K562 (cell line): ENCODE data around the gene CHD5. TPM values are rescaled to one million over a fixed set of nuclear protein-coding genes. Genes with fewer than 3 reads are reported as not detected.

Source experiments
- ARID2 ChIP-seq: fragments of 450-650 bp; IDR thresholded peaks from 2 replicates; pipeline ENCODE4 v1.6.1; 2017; ENCODE audit warnings: antibody characterized with exemption, mild to moderate bottlenecking
- CHD4 ChIP-seq: fragments of 200-600 bp; sonication (generic); IDR thresholded peaks from 3 replicates; pipeline ENCODE4 v1.6.1; 2012; ENCODE audit warnings: low read depth, mild to moderate bottlenecking, mixed read lengths, low read length, inconsistent platforms; ENCODE audit not compliant: insufficient read depth, insufficient replicate concordance, poor library complexity, severe bottlenecking
- DACH1 ChIP-seq: fragments of 450-650 bp; IDR thresholded peaks from 2 replicates; pipeline ENCODE4 v1.6.1; 2018; ENCODE audit not compliant: partially characterized antibody
- ETV5 ChIP-seq: sonication (generic); formaldehyde crosslinking; IDR thresholded peaks from 2 replicates; pipeline ENCODE4 v1.4.0; 2020; ENCODE audit warnings: low read depth, mild to moderate bottlenecking, missing genetic modification reagents
- GABPB1 ChIP-seq: sonication (generic); formaldehyde crosslinking; IDR thresholded peaks from 2 replicates; pipeline ENCODE4 v1.8.0; 2022; ENCODE audit warnings: mild to moderate bottlenecking, missing genetic modification reagents
- ILK ChIP-seq: fragments of 450-650 bp; IDR thresholded peaks from 2 replicates; pipeline ENCODE4 v1.6.1; 2016; ENCODE audit warnings: missing genetic modification characterization, low read depth, mild to moderate bottlenecking, missing compliant biosample characterization, moderate library complexity, borderline replicate concordance
- LARP7 ChIP-seq: fragments of 450-650 bp; IDR thresholded peaks from 2 replicates; pipeline ENCODE4 v1.6.1; 2016
- RBFOX2 ChIP-seq: fragments of 200-400 bp; formaldehyde crosslinking; IDR thresholded peaks from 2 replicates; pipeline ENCODE4 v1.6.1; 2017; ENCODE audit warnings: low read depth, mild to moderate bottlenecking, low read length, moderate library complexity
- RBM25 ChIP-seq: fragments of 200-400 bp; formaldehyde crosslinking; IDR thresholded peaks from 2 replicates; pipeline ENCODE4 v1.6.1; 2018; ENCODE audit warnings: low read length, low read depth, moderate library complexity; ENCODE audit not compliant: severe bottlenecking
- RBM34 ChIP-seq: fragments of 200-400 bp; formaldehyde crosslinking; IDR thresholded peaks from 2 replicates; pipeline ENCODE4 v1.6.1; 2018; ENCODE audit warnings: low read length, borderline replicate concordance; ENCODE audit not compliant: insufficient read depth
- STAG1 ChIP-seq: sonication (generic); formaldehyde crosslinking; IDR thresholded peaks from 2 replicates; pipeline ENCODE4 v1.5.0; 2020; ENCODE audit warnings: missing genetic modification reagents, borderline replicate concordance
- TEAD2 ChIP-seq: fragments of 450-650 bp; IDR thresholded peaks from 2 replicates; pipeline ENCODE4 v1.6.1; 2016; ENCODE audit warnings: missing genetic modification characterization, control low read depth, missing compliant biosample characterization
- U2AF1 ChIP-seq: fragments of 200-400 bp; formaldehyde crosslinking; optimal IDR thresholded peaks from 2 replicates; pipeline ENCODE3; 2017; ENCODE audit warnings: mild to moderate bottlenecking, low read depth, low read length, moderate library complexity
- ZKSCAN3 ChIP-seq: fragments of 250-450 bp; sonication (Bioruptor Pico); IDR thresholded peaks from 2 replicates; pipeline ENCODE4 v1.4.0; 2020
- polyA plus RNA-seq, 8 experiments: library from polyadenylated mRNA; depleted of rRNA in 4 of 8; stranded (reverse) in 5 of 8; unstranded in 3 of 8; fragments of >200 nt; fragmentation: Nextera tagmentation in 2 of 8; fragmentation: Illumina TruSeq in 1 of 8; extraction: Ambion mirVana in 2 of 8; extraction: Trizol in 1 of 8; gene quantifications; 2 replicates each; pipeline versions ENCODE4 v1.2.1 to v1.2.3, GENCODE V29; 2011 to 2014; ENCODE audit warnings: inconsistent platforms in 1 of 8, missing spikeins in 1 of 8
- total RNA-seq, 7 experiments: library from RNA; depleted of rRNA in 6 of 7; stranded (reverse); fragments of >200 nt in 6 of 7; fragmentation: Illumina TruSeq in 2 of 7; extraction: Trizol in 2 of 7; gene quantifications; 2 replicates each; pipeline versions ENCODE4 v1.2.1 to v1.2.3, GENCODE V29; 2011 to 2021; ENCODE audit warnings: low replicate concordance in 1 of 7
- TF ChIP-seq, protein P1 (sequence below): fragments of 450-650 bp; IDR thresholded peaks from 2 replicates; pipeline ENCODE4 v1.6.1; 2017; ENCODE audit warnings: antibody characterized with exemption
- TF ChIP-seq, protein P2 (sequence below): sonication (generic); formaldehyde crosslinking; IDR thresholded peaks from 2 replicates; pipeline ENCODE4 v1.8.0; 2022; ENCODE audit warnings: missing genetic modification reagents, mild to moderate bottlenecking, borderline replicate concordance
- TF ChIP-seq, protein P3 (sequence below): IDR thresholded peaks from 2 replicates; pipeline ENCODE4 v1.6.1; 2012; ENCODE audit warnings: low read depth, low read length, improper control_type of control experiment, borderline replicate concordance
- TF ChIP-seq, protein P4 (sequence below): sonication (generic); formaldehyde crosslinking; IDR thresholded peaks from 2 replicates; pipeline ENCODE4 v1.9.0; 2022; ENCODE audit warnings: mild to moderate bottlenecking, missing genetic modification reagents

CHD5 gene
- total and polyA plus RNA-seq, 9 of the 15 experiments (the other 6 are each of a cell fraction or from before 2014, with no cell fraction given) = 0.03 to 0.52 (median 0.11) TPM; not detected in 2

DNA sequence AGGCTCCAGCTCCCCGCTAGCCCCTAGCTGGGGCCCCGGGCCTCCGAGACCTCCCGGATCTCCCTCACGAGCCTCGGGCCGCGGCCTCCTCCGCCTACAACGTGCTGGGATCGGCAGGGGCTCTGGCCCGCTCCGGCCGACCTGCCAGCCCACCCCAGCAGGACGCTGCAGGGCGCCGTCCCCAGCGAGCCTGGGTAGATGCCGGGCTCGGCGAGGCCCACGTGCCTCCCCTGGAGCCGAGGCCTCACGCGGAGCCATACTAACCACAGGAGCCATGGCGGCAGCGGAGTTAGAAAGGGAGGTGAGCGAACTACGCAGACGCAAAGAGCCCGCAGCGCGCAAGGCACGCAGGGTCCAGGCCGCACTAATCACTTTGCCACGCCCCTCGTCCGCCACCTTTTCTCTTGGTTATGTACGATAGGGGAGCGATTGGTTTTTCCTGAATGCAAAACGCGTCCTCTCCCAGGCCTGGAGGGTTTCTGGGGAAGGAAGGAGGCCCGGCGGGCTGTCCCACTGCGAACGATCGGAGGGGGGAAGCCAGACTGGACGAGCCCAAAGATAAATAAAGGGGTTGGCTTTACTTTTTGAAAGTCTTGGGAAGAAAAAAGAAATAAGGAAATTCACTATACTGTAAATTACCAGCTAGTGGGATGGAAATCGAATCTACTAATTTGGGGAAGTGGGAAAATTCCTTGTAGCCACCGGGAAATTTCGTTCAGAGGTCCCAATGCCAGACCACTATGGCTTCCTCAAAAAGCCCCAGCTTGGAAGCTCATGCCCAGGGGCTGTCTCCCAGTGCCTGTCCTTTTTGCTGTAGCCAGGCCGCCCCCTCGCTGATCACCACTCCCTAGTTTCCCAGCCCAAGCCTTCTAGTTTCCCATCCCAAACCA is 19.4 kb upstream of the CHD5 start, which contains the start of gene RPL22 (continued):
- TF ChIP-seq, protein P1, sequence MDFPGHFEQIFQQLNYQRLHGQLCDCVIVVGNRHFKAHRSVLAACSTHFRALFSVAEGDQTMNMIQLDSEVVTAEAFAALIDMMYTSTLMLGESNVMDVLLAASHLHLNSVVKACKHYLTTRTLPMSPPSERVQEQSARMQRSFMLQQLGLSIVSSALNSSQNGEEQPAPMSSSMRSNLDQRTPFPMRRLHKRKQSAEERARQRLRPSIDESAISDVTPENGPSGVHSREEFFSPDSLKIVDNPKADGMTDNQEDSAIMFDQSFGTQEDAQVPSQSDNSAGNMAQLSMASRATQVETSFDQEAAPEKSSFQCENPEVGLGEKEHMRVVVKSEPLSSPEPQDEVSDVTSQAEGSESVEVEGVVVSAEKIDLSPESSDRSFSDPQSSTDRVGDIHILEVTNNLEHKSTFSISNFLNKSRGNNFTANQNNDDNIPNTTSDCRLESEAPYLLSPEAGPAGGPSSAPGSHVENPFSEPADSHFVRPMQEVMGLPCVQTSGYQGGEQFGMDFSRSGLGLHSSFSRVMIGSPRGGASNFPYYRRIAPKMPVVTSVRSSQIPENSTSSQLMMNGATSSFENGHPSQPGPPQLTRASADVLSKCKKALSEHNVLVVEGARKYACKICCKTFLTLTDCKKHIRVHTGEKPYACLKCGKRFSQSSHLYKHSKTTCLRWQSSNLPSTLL = no peak
- TF ChIP-seq ARID2 (no peak), RBM34 (no peak), CHD4 (no peak), RBM25 (no peak), RBFOX2 (peak; percentile 100), TEAD2 (tag) (no peak), ILK (no peak), ETV5 (CRISPR knock-in tag) (peak; percentile 63), U2AF1 (peak; percentile 80), DACH1 (no peak), LARP7 (no peak), ZKSCAN3 (CRISPR knock-in tag) (no peak), STAG1 (CRISPR knock-in tag) (no peak), GABPB1 (peak; percentile 84)
- TF ChIP-seq, protein P2, sequence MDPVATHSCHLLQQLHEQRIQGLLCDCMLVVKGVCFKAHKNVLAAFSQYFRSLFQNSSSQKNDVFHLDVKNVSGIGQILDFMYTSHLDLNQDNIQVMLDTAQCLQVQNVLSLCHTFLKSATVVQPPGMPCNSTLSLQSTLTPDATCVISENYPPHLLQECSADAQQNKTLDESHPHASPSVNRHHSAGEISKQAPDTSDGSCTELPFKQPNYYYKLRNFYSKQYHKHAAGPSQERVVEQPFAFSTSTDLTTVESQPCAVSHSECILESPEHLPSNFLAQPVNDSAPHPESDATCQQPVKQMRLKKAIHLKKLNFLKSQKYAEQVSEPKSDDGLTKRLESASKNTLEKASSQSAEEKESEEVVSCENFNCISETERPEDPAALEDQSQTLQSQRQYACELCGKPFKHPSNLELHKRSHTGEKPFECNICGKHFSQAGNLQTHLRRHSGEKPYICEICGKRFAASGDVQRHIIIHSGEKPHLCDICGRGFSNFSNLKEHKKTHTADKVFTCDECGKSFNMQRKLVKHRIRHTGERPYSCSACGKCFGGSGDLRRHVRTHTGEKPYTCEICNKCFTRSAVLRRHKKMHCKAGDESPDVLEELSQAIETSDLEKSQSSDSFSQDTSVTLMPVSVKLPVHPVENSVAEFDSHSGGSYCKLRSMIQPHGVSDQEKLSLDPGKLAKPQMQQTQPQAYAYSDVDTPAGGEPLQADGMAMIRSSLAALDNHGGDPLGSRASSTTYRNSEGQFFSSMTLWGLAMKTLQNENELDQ (CRISPR knock-in tag) = no peak
- TF ChIP-seq, protein P3, sequence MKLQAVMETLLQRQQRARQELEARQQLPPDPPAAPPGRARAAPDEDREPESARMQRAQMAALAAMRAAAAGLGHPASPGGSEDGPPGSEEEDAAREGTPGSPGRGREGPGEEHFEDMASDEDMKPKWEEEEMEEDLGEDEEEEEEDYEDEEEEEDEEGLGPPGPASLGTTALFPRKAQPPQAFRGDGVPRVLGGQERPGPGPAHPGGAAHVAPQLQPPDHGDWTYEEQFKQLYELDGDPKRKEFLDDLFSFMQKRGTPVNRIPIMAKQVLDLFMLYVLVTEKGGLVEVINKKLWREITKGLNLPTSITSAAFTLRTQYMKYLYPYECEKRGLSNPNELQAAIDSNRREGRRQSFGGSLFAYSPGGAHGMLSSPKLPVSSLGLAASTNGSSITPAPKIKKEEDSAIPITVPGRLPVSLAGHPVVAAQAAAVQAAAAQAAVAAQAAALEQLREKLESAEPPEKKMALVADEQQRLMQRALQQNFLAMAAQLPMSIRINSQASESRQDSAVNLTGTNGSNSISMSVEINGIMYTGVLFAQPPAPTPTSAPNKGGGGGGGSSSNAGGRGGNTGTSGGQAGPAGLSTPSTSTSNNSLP = peak; percentile 75
- TF ChIP-seq, protein P4, sequence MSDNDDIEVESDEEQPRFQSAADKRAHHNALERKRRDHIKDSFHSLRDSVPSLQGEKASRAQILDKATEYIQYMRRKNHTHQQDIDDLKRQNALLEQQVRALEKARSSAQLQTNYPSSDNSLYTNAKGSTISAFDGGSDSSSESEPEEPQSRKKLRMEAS (CRISPR knock-in tag) = peak; percentile 97
